Karpas-422 (cell line): Measurements from ENCODE around the gene CBL. TPM values are rescaled to one million over a fixed set of nuclear protein-coding genes. Genes with fewer than 3 reads are reported as not detected.

ENCODE experiments used
- DNase-seq: peaks from one replicate; pipeline ENCODE4 v3.0.0-alpha.2; 2015
- H2AFZ ChIP-seq: fragments of 200-600 bp; sonication (generic); 2 replicates; pipeline ENCODE4 v1.6.1; 2014; ENCODE audit warnings: antibody characterized with exemption, low read length, mixed read lengths
- H3K27ac ChIP-seq: fragments of 200-600 bp; sonication (generic); 2 replicates; pipeline ENCODE4 v1.5.1; 2014; ENCODE audit warnings: mild to moderate bottlenecking, low read length, moderate library complexity
- H3K27me3 ChIP-seq: fragments of 200-600 bp; sonication (generic); 2 replicates; pipeline ENCODE4 v1.6.1; 2014; ENCODE audit warnings: low read length, mixed read lengths
- H3K36me3 ChIP-seq: fragments of 200-600 bp; sonication (generic); 2 replicates; pipeline ENCODE4 v1.6.1; 2014; ENCODE audit warnings: low read length, mixed read lengths; ENCODE audit not compliant: insufficient read depth
- H3K4me1 ChIP-seq: fragments of 200-600 bp; sonication (generic); 2 replicates; pipeline ENCODE4 v1.6.1; 2014; ENCODE audit warnings: mild to moderate bottlenecking, low read length, mixed read lengths
- H3K4me2 ChIP-seq: fragments of 200-600 bp; sonication (generic); 2 replicates; pipeline ENCODE4 v1.6.1; 2014; ENCODE audit warnings: low read length, low read depth, mild to moderate bottlenecking; ENCODE audit not compliant: poor library complexity, severe bottlenecking
- H3K4me3 ChIP-seq: fragments of 200-600 bp; sonication (generic); 2 replicates; pipeline ENCODE4 v1.5.1; 2014; ENCODE audit warnings: mild to moderate bottlenecking, antibody characterized with exemption, low read length, mixed read lengths
- H3K79me2 ChIP-seq: fragments of 200-600 bp; sonication (generic); 2 replicates; pipeline ENCODE4 v1.6.1; 2014; ENCODE audit warnings: mild to moderate bottlenecking, low read length, mixed read lengths
- H3K9ac ChIP-seq: fragments of 200-600 bp; sonication (generic); 2 replicates; pipeline ENCODE4 v1.6.0; 2014; ENCODE audit warnings: low read length
- H3K9me2 ChIP-seq: fragments of 200-600 bp; sonication (generic), shearing (Covaris generic); replicated peaks from 2 replicates; pipeline ENCODE4 v1.6.0; 2014; ENCODE audit warnings: mild to moderate bottlenecking, low read length, moderate library complexity; ENCODE audit not compliant: insufficient read depth
- H3K9me3 ChIP-seq: fragments of 300-700, 200-600 bp; sonication (generic); 2 replicates; pipeline ENCODE4 v1.6.1; 2014; ENCODE audit warnings: low read length, mixed read lengths
- H4K20me1 ChIP-seq: fragments of 200-600 bp; sonication (generic); 2 replicates; pipeline ENCODE4 v1.6.1; 2014; ENCODE audit warnings: mild to moderate bottlenecking, antibody characterized with exemption, low read length, low read depth; ENCODE audit not compliant: insufficient read depth
- small RNA-seq: library from RNA; depleted of rRNA; stranded (forward); fragments of <200 nt; gene quantifications from one replicate; pipeline ENCODE3, GENCODE V24; 2014
- total RNA-seq: library from RNA; depleted of rRNA; stranded (reverse); fragments of >200 nt; shearing (Covaris generic); gene quantifications from 2 replicates; pipeline ENCODE4 v1.2.3, GENCODE V29; 2014; ENCODE audit warnings: low replicate concordance; rRNA removed

CBL gene
- total RNA-seq, 1 experiment from 2014 or later: 34.0 TPM

- H3K4me2 ChIP-seq: peak overlapping the region; percentile 79
Measured at GRCh38 chr11:119357074-119357473, 150.9 kb downstream of the CBL start.

More at GRCh38 chr11:119357074-119357473, 150.9 kb downstream of the CBL start:
- H3K9me3 ChIP-seq: no peaks in the 10 kb centered on the region
- H3K79me2 ChIP-seq: peaks cover 6% of the 10 kb centered on the region; the same call in 1 of the 2 replicates
- no peaks in the 10 kb centered on the region for H3K9me2 ChIP-seq
- peak overlapping the region; percentile 71 for H3K9ac ChIP-seq
- peak overlapping the region; percentile 98 for H3K27ac ChIP-seq
- H3K27me3 ChIP-seq: no peaks in the 10 kb centered on the region
- H3K4me3 ChIP-seq: no peak overlapping the region; the same call in 1 of the 2 replicates
- peaks cover 89% of the 10 kb centered on the region for H3K4me1 ChIP-seq
- H2AFZ ChIP-seq: no peak overlapping the region
- H3K36me3 ChIP-seq: peaks cover 11% of the 10 kb centered on the region
- DNase-seq: no peak
- no peaks in the 10 kb centered on the region for H4K20me1 ChIP-seq

Small RNA genes within 50 kb of the gene (small RNA-seq; reads per million reads assigned to genes)
- gene RF01225 (not detected), gene RNU6-262P (0.16 reads per million)

Other genes with a start within 250 kb of the CBL start
- not detected in 2 replicates for gene FOXR1, start 234.6 kb upstream of the CBL start, total RNA-seq
- 14.2 and 25.0 TPM in 2 replicates for gene CENATAC, start 208.2 kb upstream of the CBL start, total RNA-seq
- gene RPS25, start 188.0 kb upstream of the CBL start, total RNA-seq: 547 and 607 TPM in 2 replicates
- 26.3 and 33.0 TPM in 2 replicates for gene TRAPPC4, start 187.6 kb upstream of the CBL start, total RNA-seq
- 4.7 and 7.4 TPM in 2 replicates for gene SLC37A4, start 175.5 kb upstream of the CBL start, total RNA-seq
- gene HYOU1, start 149.1 kb upstream of the CBL start, total RNA-seq: 27.3 and 32.5 TPM in 2 replicates
- gene VPS11, start 138.5 kb upstream of the CBL start, total RNA-seq: 19.2 and 25.5 TPM in 2 replicates
- 7.5 and 12.7 TPM in 2 replicates for gene HMBS, start 121.5 kb upstream of the CBL start, total RNA-seq
- gene DPAGT1, start 104.5 kb upstream of the CBL start, total RNA-seq: 10.0 and 27.3 TPM in 2 replicates
- 10.1 and 11.9 TPM in 2 replicates for gene C2CD2L, start 99.0 kb upstream of the CBL start, total RNA-seq
- gene HINFP, start 84.8 kb upstream of the CBL start, total RNA-seq: 16.3 and 22.4 TPM in 2 replicates
- not detected in 2 replicates for gene ABCG4, start 57.3 kb upstream of the CBL start, total RNA-seq
- 2.7 and 7.5 TPM in 2 replicates for gene NLRX1, start 37.6 kb upstream of the CBL start, total RNA-seq
- not detected in 2 replicates for gene NHERF4, start 20.9 kb upstream of the CBL start, total RNA-seq
- gene MCAM, start 110.8 kb downstream of the CBL start, total RNA-seq: 2.0 and 2.1 TPM in 2 replicates
- 3.9 and 8.8 TPM in 2 replicates for gene RNF26, start 128.2 kb downstream of the CBL start, total RNA-seq
- gene C1QTNF5, start 134.5 kb downstream of the CBL start, total RNA-seq: not detected in 2 replicates
- not detected in 2 replicates for gene MFRP, start 140.4 kb downstream of the CBL start, total RNA-seq
- gene USP2, start 175.4 kb downstream of the CBL start, total RNA-seq: 15.4 and 16.9 TPM in 2 replicates
- not detected in 2 replicates for gene THY1, start 216.8 kb downstream of the CBL start, total RNA-seq